Fibroblast of skin of left quadriceps (primary cell): ENCODE measurements around the gene GRIP2.

Experiments
- DNase-seq, 2 experiments: peaks; one replicate each; pipeline ENCODE4 v3.0.0-alpha.2; 2013; ENCODE audit warnings: low read depth in 2 of 2

Gene GRIP2

GRCh38 chr3:14561051-14561960 is 21.2 kb upstream of the GRIP2 start:
- DNase-seq, result no peak

DNA sequence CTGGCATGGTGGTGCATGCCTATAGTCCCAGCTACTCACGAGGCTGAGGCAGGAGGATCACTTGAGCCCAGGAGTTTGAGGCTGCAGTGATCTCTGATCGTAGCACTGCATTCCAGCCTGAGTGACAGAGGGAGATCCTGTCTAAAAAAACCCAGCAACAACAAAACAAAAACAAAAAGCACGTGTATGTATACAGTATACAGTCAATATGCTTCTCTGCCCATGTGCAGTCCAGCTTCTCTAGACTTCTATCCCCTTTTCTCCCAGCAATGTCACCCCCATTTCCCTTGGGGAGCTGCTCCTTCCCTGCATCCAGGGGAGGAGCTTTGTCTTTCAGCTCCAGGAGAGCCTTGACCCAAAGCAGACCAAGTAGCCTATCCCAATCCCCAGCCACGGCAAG is 20.0 kb upstream of the GRIP2 start:
- DNase-seq, result no peak

GRCh38 chr3:14558029-14558428 is 17.9 kb upstream of the GRIP2 start:
- DNase-seq, result no peak

DNA sequence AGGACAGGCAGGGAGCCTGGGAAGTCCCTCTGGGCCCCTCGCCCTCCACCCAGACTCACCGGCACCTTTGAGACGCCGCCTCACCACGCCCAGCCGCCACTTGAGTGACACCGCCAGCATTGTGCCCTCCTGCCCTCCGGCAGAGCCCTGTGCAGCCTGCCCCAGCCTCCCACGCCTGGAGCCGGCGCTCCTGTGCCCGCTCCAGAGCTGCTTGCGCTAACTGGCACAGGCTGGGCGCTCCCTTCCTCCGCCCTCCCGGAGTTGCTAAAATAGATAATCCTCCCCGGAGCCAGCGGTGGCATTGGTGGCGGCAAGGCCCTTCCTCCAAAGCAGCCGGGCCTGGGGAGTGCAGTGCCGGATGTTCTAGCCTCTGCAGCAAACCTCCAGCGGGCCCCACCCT is 15.7 kb upstream of the GRIP2 start:
- DNase-seq, result no peak

GRCh38 chr3:14554715-14555114 is 14.6 kb upstream of the GRIP2 start:
- no peak for DNase-seq

DNA sequence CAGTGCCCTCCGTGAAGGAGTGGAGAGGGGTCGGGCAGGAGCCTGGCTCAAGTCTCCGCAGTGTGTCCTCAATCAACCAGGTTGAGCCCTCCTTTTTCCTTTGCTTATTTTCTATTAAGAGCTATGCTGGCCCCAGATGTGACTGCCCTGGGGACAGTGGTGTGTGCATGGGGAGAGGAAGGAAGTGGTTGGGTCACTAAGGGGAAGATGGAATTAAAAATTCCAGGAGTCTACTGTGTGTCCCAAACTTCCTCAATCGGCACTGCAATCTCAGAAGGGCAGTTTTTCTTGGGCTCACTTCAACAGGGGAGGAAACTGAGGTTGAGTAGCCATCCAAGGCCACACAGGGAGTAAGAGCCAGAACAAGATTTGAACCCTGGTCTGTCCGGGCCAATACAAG is 13.7 kb upstream of the GRIP2 start:
- DNase-seq, result no peak

- DNase-seq, result no peak
Measured at GRCh38 chr3:14552717-14553116, 12.6 kb upstream of the GRIP2 start.

DNA sequence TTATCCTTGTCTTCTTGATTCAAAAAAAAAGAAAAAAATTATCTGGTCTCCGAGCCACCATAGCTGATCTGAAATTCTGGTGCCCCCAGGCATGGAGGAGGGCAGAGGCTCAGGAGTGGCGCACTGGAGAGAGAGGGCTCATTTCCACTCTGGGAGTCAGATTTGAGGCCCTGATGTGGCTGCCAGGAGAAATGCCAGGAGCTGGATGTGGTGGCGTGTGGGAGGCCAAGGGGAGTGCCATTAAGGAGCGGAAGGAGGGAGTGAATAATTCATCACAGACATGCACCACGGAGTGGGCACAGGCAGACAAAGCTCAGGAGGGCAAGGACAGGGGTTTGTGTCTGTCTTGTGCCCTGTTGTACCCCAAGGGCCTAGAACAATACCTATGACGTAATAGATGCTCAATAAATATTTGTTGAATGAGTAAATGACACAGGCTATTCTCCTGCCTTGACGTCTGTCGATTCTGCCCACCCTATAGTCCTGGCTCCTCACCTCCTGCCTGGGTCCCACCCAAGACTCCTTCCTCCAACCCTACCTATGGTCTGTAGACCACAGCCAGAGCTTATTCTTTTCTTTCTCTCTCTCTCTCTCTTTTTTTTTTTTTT is 12.0 kb upstream of the GRIP2 start:
- DNase-seq, result no peak

DNA sequence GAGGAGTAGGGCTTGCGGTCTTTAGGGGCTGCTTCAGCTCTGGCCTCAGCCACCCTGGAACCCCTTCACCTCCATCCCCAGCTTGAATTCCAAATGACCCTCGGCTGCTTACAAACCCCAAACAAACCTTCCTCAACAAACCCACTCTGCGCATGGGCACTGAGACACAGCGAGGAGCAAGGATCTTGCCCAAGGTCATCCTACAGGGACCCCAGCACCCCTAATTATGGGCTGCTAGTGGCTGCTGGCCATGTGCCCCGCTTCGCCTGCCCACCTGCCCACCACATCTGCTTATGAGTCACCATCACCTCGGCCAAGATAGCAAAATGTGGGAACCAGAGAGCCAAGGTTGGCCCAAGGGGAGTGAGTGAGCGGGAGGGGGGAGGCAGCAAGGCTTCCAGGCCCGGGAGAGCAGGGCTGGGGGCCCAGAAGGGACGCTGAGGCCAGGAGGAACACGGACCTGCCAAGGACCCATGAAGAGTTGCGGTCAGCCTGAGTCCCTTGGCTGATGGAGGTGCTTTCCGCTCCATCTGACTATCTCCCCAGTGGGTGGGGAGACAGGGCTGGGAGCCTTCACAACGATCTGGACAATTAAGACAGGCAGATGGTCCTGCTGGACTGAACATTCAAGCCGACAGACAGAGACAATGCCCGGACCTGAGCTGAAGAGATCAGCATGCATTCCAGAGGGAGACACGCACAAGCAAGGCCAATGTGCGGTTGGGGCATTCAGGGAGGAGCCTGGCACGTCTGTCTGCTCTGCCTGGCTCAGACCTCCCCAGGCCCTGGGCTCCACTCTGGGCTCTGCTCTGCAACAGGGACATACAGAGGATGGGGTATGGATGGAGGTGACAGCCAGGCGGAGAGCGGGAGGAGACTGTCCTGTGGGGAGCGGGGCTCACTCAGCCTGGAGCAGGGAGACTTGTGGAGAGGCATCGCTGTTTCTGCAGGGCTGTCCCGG is 10.8 kb upstream of the GRIP2 start:
- DNase-seq, result no peak

GRCh38 chr3:14550181-14550580 is 10.0 kb upstream of the GRIP2 start:
- DNase-seq, result no peak

- DNase-seq, result no peak
Measured at GRCh38 chr3:14549256-14549919, 9.2 kb upstream of the GRIP2 start.

- peak in 1 of 2 experiments; percentile 23 for DNase-seq
Measured at GRCh38 chr3:14548321-14548729, 8.2 kb upstream of the GRIP2 start.

- no peak for DNase-seq
Measured at GRCh38 chr3:14547693-14548092, 7.6 kb upstream of the GRIP2 start.

DNA sequence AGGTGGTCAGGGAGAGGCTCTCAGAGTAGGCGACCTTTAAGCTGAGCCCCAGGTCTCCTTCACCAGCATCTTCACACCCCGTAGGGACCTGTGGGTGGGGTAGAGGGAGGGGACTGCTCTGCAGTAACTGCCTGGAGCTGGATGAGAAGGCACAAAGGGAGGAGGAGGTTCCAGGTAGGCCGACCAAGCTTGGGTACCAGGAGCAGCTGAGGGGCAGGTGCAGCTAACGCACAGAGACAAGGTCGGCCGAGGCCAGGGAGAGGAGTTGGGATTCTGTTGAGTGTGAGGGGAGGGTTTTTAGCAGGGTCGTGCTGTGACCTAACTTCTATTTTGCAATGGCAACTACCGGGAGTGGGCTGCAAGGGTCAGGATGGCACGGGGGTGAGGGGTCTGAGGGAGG is 5.9 kb upstream of the GRIP2 start:
- no peak for DNase-seq

DNA sequence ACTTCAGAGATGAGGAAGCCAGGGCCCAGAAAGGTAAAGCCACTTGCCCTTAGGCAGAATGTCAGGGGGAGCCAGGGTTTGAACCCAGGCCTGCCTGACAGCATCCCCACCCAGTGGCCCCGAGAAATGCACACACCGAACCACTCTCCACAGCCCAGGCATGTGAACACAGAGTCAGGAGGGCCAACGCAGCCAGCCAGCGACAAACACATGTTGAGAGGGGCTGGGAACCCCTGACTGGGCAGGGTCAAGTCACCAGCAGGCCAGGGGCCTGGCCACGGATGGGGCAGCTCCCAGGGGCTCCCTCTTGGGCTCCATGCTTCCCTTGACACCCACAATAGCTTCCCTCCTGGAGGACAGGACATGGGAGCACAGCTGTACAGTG is 5.1 kb upstream of the GRIP2 start:
- no peak for DNase-seq

GRCh38 chr3:14544282-14545250 is 4.4 kb upstream of the GRIP2 start:
- no peak for DNase-seq

DNA sequence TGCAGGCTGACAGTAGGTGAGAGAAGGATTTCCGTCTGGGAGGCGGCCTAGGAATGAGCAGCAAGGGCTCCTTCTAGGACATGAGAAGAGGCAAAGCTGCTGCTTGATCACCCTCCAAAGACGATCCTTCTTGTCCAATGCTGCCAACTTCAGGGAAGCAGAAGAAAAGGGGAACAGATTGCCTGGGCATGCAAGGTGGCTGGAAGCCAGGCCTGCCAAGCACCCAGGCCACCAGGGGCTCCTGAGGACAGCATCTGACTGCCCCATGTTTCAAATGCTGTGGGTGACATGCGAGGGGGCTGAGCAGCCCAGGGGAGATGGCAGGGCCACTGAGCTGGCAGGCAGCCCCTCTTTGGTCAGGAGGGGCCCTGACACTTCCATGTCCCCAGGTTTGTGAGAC is 3.3 kb upstream of the GRIP2 start:
- DNase-seq, result no peak

- DNase-seq, result no peak
Measured at GRCh38 chr3:14542656-14543055, 2.5 kb upstream of the GRIP2 start.

DNA sequence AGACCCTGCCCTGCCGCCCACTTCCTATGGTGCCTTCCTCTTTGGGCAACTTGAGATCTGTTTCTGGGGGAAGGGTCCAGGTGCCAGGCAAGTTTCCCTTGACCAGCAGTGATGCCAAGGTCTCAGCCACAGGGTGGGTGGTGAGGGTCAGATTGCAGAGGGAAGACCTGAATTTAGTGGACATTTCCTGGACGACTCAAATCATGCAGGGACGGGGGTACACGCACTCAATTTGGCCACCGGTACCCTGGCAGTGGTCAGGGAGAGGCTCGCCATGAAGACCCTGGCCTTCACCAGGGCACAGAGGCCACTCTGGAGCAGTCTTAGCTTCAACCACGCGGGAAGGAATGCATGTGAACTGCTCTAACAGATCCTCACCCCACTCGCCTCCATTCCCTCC is 1.5 kb upstream of the GRIP2 start:
- no peak for DNase-seq

DNA sequence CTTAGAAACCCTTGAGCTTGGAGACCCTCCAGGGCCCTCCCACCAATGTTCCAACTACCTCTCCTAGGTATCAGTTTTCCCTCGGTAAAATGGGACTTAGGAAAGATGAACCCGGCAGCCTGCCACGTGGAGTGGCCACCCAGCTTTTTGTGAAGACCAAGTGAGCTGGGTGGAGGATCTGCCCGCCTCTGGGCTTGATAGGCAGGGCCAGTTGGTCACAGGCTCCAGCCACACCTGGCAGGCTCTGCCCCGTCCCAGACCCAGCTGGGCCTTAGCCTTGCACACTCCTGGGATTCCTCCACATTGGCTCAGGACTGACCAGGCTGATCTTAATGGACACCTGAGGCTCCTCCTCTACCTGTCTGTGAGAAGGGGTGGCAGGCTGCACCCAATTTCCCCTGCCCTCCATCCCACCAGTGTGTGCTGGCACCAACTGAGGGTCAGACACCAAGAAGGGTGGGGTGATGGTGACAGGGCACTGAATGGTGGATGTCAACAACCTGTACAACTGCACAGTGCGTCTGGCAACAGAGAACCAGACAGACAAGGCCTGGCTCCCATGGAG is 761 bp upstream of the GRIP2 start:
- DNase-seq, result no peak
